GM19468 (cell line): ENCODE data around the gene DDX39A.
"Not testable (repeated sequence)": the region's sequence is repeated elsewhere in the genome, so short reads cannot be mapped to it uniquely, and the experiment has no call there.

Experiments used
- ATAC-seq: cut with Tn5 transposase; IDR thresholded peaks from one replicate; pipeline ENCODE4 v1.9.1; 2021; ENCODE audit warnings: mild to moderate bottlenecking, moderate library complexity, moderate number of reproducible peaks; ENCODE audit not compliant: unreplicated experiment; ENCODE audit errors: extremely low read depth

Gene DDX39A

DNA sequence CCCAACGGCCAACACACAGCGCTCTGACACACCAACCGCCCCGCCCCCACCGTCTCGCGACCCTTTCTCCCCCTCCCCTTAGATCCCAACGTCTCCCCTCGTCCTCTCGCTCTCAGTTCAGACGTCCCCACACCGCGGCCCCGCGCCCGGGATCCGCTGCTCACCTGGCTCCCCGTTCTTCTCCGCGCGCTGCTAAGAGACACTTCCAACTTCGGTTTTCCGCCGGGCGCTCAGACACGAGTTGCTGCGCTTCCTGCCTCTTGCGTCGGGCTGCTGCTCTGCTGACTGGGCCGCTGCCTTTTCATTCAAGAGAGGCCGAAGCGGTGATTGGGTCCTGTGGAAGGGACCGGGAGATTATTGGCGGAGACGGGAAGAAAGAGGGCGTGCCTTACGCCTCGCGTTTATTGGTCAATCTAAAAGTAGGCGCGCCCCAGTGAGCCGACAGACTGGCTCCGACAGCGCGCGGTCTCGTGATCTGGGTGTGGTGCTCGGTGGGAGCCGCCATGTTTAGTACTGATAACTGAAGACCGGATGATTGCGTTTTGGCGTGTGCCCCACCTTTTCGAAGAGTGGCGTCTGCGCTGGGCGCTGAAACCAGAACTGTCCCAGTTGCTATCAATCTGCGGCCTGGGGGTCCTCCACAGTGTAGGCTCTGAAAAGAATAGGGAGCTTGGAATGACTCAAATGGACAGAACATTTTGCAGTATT is at the start of gene DDX39A:
DDX39A (minus strand) TSS at position 236 of the 708 bp plus-strand sequence. CDS start 6,121 bp downstream, outside the sequence.
- ATAC-seq = peak; percentile 90

DNA sequence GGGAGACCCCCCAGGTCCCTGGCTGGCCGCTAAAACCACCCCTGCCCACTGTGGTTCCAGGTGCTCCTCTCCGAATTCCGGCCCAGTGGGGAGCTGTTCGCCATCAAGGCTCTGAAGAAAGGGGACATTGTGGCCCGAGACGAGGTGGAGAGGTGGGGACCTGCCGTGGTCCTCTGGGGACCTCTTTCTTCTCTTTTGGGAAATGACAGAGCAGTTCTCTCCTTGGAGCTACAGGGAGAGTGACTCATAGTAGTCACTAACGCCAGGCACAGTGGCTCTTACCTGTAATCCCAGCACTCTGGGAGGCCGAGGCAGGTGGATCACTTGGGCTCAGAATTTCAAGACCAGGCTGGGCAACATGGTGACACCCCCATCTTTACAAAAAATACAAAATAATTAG is 48.7 kb upstream of the DDX39A start:
- no peak for ATAC-seq

- ATAC-seq = no peak
These were observed 48.2 kb upstream of the DDX39A start for GRCh38 chr19:14467391-14467790.

DNA sequence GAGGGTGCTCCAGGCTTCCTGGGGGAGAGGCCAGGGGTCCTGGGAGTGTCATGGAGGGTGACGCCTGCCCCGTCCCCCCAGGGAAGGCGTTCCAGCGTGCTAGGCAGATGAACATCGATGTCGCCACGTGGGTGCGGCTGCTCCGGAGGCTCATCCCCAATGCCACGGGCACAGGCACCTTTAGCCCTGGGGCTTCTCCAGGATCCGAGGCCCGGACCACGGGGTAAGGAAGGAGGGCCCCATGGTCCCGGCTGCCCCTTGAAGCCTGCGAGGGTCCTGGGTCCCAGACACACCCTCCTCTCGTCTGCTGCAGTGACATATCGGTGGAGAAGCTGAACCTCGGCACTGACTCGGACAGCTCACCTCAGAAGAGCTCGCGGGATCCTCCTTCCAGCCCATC is 44.6 kb upstream of the DDX39A start:
- no peak for ATAC-seq

DNA sequence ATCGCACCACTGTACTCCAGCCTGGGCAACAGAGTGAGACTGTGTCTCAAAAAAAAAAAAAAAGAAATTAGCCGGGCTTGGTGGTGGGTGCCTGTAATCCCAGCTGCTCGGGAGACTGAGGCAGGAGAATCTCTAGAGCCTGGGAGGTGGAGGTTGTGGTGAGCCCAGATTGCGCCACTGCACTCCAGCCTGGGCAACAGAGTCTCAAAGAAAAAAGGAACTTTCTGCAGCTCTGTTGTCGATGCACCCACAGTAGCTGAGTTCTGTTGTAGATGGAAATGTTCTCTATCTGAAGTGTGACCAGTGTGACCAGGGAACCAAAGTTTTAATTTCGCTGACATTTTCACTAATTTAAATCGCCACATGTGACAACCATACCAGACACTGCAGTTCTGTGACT is 43.3 kb upstream of the DDX39A start:
- ATAC-seq = not testable (repeated sequence)

DNA sequence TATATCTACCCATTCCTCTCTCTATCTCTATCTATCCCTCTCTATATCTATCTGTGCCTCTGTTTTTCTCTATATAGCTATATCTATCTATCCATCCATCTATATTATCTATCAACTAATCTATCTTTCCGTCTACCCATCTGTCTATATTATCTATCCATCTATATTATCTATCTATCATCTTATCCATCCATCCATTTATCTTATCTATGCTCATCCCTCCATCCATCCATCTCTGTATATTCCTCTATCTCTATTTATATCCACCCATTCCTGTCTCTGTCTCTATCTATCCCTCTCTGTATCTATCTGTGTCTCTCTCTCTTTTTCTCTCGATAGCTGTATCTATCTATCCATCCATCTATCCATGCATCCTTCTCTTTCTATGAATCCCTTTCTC is 41.8 kb upstream of the DDX39A start:
- ATAC-seq = no peak

- ATAC-seq = no peak
These were observed 40.6 kb upstream of the DDX39A start for GRCh38 chr19:14459703-14460102.

- ATAC-seq = not testable (repeated sequence)
These were observed 33.2 kb upstream of the DDX39A start for GRCh38 chr19:14452303-14452702.

DNA sequence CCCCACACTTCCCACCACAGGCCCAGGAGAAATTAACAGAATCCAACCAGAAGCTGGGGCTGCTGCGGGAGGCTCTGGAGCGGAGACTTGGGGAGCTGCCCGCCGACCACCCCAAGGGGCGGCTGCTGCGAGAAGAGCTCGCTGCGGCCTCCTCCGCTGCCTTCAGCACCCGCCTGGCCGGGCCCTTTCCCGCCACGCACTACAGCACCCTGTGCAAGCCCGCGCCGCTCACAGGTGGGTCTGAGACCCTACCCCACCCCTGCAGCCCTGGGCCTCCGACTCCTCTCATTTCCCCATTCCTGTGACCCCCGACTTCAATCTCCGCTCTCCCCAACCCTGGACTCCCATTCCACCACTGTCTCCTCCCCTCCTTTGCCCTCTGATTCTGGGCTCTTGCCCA is 31.7 kb upstream of the DDX39A start:
- no peak for ATAC-seq

DNA sequence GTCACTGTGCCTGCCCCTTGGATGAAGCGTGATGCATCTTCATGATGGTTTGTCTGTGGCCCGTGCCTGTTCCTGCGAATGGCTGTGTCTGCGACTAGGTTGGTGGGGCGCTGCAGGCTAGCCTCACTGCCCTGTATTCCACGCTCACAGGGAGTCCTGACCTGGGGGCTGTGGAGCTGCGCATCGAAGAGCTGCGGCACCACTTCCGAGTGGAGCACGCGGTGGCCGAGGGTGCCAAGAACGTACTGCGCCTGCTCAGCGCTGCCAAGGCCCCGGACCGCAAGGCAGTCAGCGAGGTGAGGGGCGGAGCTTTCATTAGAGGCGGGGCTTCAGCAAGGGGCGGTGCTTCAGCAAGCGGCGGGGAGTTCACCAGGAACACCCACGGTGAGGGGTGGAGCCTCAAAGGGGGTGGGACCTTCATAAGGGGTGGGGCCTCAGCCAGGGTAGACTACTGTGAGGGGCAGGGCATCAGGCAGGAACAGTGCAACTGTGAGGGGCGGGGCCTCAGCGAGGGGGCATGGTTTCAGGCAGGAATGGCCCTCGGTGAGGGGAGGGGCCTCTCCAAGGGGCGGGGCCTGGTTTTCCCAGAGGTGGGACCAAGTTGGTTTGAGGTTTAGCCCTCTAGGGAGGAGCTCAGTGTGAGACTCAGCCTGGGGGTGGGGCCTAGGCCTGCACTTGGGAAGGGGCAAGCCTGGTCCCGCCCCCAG is 31.2 kb upstream of the DDX39A start:
- no peak for ATAC-seq

DNA sequence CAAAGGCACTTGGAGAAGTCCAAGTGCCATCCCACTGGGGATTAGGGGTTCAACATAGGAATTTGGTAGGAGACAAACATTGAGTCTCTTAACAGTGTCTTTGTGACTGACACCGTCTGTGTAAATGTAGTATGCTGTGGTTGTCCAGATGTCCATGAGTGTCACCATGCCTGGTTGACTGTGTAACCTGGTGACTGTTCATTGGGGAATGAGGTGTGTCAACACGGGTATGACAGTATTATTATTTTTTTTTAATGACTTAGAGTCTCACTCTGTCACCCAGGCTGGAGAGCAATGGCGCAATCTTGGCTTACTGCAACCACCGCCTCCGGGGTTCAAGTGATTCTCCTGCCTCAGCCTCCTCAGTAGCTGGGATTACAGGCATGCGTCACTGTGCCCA is 30.2 kb upstream of the DDX39A start:
- no peak for ATAC-seq

DNA sequence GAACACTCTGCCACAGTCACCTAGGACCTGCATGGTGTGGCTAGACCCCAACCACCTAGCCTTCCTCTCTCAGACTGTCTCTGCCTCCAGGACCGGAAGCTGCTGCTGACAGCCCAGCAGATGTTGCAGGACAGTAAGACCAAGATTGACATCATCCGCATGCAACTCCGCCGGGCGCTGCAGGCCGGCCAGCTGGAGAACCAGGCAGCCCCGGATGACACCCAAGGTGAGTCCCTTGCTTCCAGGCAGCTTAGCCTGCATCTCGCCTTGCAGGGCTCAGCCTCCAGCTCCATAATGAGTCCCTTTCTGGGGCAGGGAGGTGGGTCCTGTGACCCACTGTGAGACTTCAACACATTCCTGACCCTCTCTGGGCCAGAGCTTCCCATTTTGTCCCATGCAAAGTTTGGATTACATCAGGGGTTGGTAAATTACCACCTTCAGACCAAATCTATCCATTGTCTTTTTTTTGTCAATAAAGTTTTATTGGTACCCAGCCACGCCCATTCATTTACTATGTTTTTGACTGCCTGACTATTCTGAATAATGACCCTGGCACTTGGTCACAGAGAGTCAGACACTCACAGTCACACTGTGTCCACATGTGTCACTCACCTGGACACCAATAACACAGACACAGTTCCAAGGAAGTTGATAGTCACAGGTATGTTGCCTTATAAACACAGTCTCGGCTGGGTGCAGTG is 27.3 kb upstream of the DDX39A start:
- no peak for ATAC-seq

- ATAC-seq = no peak
These were observed 24.6 kb upstream of the DDX39A start for GRCh38 chr19:14443632-14444216.

GRCh38 chr19:14442891-14443631 is 23.9 kb upstream of the DDX39A start:
- ATAC-seq = no peak

GRCh38 chr19:14441041-14441938 is 22.1 kb upstream of the DDX39A start:
- ATAC-seq = no peak

GRCh38 chr19:14440049-14440448 is 20.9 kb upstream of the DDX39A start:
- ATAC-seq = no peak

GRCh38 chr19:14439014-14439413 is 19.9 kb upstream of the DDX39A start:
- ATAC-seq = no peak

DNA sequence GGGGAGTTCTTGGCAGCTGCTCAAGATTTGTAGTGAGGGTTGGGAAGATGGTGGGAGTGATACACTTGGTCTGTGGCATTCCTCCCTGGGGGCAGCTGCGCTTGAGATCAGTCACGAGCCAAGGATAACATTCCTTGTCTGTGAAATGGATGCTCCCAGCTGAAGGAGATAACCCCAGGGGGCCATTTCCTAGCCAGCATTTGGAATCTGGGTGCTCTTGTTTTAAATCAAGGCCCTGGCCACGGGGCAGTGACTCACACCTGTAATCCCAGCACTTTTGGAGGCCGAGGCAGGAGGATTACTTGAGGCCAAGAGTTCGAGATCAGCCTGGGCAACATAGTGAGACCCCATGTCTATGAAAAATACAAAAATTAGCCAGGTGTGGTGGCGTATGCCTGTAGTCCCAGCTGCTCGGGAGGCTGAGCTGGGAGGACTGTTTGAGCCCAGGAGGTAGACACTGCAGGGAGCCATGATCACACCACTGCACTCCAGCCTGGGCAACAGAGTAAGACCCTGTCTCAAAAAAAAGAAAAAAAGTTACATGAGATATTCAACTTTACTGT is 18.5 kb upstream of the DDX39A start:
- ATAC-seq = no peak
